Measurements from ENCODE around the gene SRPX2. TPM values are rescaled to one million over a fixed set of nuclear protein-coding genes. Genes with fewer than 3 reads are reported as not detected.

Gene SRPX2
- total and polyA plus RNA-seq, 2 of the 13 experiments (the other 11 are each of a cell fraction or from before 2014, with no cell fraction given) = 1.5 to 6.7 TPM

DNA sequence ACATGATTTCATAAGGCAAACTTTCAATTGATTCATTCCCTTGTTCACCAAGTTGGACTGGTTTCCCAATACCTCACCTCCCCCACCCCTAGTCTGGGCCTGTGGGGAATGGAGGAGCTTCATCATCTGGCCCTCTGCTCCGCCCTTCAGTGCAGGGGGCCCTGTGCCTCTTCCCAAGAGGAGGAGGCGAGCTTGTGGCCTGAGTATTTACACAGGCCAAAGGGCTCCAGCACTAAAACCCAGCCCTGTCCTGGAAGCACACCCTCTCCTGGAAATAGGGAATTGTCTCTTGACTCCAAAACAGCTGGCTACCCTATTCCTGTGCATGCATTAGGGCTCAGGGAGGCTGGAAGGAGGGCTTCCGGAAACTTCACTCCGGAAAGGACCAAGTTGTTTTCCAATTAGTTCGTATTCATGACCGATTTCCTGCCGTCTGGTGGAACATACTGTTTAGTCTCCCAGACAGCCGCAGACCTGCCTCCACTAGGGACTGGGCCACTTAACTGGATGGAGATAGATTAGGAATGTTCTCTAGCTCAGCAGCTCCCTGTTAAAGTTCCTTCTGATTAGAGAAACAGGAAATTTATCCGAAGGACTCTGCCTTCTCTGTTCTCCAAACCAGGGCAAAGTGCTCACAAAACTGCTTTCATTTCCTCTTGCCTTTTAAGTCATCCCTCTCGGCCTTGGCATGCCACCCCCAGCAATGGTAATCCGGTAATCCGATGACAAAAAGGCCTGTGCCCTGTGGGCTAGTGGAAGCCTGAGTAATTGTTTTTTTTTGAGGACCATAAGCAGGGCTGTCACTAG lies 5.8 kb downstream of the SRPX2 start (continued):
- TF ChIP-seq ZNF737 (CRISPR knock-in tag; IDR thresholded peaks at IDR 0.05; ENCODE audit: borderline replicate concordance) = no peak
- no peak for TF ChIP-seq SKI (IDR thresholded peaks at IDR 0.05; ENCODE audit: partially characterized antibody)
- TF ChIP-seq RBM22 (optimal IDR thresholded peaks at IDR 0.05; ENCODE audit: low read length) = no peak
- no peak for TF ChIP-seq ZNF343 (CRISPR knock-in tag; IDR thresholded peaks at IDR 0.05)
- no peak for TF ChIP-seq BHLHE40 (IDR thresholded peaks at IDR 0.05; ENCODE audit: low read length)
- no peak for TF ChIP-seq ZBED4 (CRISPR knock-in tag; IDR thresholded peaks at IDR 0.05; ENCODE audit: borderline replicate concordance)
- no peak for TF ChIP-seq NFE2 (CRISPR knock-in tag; IDR thresholded peaks at IDR 0.05)
- TF ChIP-seq SYNCRIP (IDR thresholded peaks at IDR 0.05; ENCODE audit: insufficient read depth, low read depth, low read length) = no peak
- TF ChIP-seq JUN (CRISPR knock-in tag; IDR thresholded peaks at IDR 0.05) = no peak
- TF ChIP-seq THYN1 (CRISPR knock-in tag; IDR thresholded peaks at IDR 0.05; ENCODE audit: borderline replicate concordance, low read depth) = no peak
- no peak for TF ChIP-seq ZNF781 (CRISPR knock-in tag; IDR thresholded peaks at IDR 0.05; ENCODE audit: borderline replicate concordance, not compliant biosample characterization)
- TF ChIP-seq ZFP37 (CRISPR knock-in tag; IDR thresholded peaks at IDR 0.05; ENCODE audit: borderline replicate concordance) = no peak
- no peak for TF ChIP-seq KDM5B (CRISPR knock-in tag; IDR thresholded peaks at IDR 0.05; ENCODE audit: borderline replicate concordance)
